ENCODE measurements around the gene FAM50A. TPM values are rescaled to one million over a fixed set of nuclear protein-coding genes. Genes with fewer than 3 reads are reported as not detected.
A peak's percentile ranks its signal among the peaks of the same experiment; 100 is the strongest.
"Not testable (repeated sequence)": the region's sequence is repeated elsewhere in the genome, so short reads cannot be mapped to it uniquely, and the experiment has no call there.

The FAM50A gene, protein sequence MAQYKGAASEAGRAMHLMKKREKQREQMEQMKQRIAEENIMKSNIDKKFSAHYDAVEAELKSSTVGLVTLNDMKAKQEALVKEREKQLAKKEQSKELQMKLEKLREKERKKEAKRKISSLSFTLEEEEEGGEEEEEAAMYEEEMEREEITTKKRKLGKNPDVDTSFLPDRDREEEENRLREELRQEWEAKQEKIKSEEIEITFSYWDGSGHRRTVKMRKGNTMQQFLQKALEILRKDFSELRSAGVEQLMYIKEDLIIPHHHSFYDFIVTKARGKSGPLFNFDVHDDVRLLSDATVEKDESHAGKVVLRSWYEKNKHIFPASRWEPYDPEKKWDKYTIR
- total RNA-seq: 10 to 100 TPM; 49.6 to 56.6 TPM

DNA sequence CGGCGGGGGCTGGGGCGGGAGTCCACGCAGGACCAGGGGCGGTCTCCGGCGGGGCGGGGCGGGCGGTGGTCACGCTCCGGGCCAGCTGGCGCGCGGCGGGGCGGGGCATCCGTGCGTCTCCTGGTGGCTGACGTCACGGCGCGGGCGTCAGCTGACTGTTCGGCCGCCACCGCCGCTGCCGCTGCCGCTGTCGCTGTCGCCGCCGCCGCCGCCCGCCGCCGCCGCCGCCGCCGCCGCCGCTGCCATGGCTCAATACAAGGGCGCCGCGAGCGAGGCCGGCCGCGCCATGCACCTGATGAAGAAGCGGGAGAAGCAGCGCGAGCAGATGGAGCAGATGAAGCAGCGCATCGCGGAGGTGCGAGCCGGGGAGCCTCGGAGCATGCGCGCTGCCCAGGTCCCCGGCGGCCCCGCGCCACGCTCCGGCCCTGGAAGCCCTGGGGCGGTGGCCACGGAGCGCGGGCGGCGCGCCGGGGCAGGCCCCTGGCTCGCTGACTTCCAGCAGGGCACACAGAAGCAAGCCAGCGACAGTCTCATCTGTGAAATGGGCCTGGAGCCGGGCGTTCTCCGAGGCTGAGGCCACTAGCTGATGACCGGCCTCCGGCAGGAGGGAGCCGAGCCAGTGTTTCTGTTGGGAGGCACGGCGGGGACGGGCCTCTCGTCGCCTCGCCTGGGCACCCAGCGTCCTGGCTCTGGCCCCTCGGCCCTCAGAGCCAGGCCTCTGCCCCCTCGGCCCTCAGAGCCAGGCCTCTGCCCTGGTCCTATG, at the start of gene FAM50A:
FAM50A (plus strand) TSS at position 150 of the 763 bp plus-strand sequence; CDS start at position 245, 95 bp downstream.
- H3K4me1 Mint-ChIP-seq (ENCODE audit: low read depth): no peaks in the 10 kb centered on the region
- peaks cover 0 to 6% of the 10 kb centered on the region in 2 donors for H3K36me3 Mint-ChIP-seq (ENCODE audit: insufficient read depth in 2 of 2)
- peak within 1 kb of the TSS; percentile 77 to 81 for H3K4me3 Mint-ChIP-seq
- no peak within 1 kb of the TSS for H3K27ac Mint-ChIP-seq
- DNase-seq (peak; percentile 79 to 84), ATAC-seq (replicated peaks in 1 of 2) (peak; percentile 91 to 95)
- H3K9me3 Mint-ChIP-seq: no peaks in the 10 kb centered on the region
- no peaks in the 10 kb centered on the region for H3K27me3 Mint-ChIP-seq (ENCODE audit: low read depth)

DNA sequence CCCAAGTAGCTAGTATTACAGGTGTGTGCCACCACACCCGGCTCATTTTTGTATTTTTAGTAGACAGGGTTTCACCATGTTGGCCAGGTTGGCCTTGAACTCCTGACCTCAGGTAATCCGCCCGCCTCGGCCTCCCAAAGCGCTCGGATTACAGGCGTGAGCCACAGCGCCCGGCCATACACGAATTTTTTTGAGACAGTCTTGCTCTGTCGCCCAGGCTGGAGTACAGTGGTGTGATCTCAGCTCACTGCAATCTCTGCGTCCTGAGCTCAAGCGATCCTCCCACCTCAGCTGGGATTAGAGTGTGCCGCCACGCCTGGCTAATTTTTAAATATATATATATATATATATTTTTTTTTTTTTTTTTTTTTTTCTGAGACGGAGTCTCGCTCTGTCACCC, 47.6 kb upstream of the FAM50A start:
- peaks cover 18 to 20% of the 10 kb centered on the region in 2 donors for H3K36me3 Mint-ChIP-seq (ENCODE audit: insufficient read depth in 2 of 2)
- ATAC-seq (replicated peaks in 1 of 2); H3K27ac Mint-ChIP-seq: not testable (repeated sequence)

DNA sequence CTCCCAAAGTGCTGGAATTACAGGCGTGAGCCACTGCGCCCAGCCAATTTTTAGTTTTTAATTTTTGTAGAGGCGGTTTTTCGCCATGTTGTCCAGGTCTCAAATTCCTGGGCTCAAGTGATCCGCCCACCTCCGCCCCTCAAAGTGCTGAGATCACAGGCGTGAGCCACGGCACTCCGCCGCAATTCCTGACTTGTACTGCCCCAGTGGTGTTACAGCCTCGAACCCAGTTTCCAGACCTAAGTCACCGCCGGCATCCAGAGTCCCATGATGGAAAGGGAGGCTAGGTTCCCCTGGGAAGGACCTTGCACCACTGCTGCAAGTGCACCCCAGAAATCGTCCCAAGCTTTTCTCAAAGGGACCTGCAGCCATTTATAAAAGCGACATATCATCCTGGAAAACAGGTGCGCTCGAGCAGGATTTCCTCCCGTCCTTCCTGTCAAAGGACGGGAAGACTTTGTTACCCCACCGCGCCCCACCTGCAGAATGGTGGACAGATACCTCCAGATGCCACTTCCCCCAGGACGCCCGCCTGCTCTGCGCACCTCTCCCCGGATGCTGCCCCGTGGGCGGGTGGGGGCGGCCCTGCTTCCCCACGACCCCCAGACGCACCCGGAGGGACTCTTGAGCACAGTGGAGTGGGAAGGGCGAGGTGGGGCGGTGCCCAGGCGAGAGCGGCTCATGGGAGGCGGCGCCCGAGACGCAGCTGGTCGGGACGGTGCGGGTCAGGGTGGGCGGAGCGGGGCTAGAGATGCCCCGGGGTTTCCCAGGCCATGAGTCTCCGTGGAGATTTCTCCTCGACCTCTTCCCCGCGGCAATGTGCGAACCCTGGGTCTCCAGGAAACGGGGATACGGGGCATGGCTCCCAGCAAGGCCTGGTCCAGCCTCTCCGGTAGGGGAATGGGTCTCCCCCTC, 46.7 kb upstream of the FAM50A start:
- Mint-ChIP-seq H3K9me3 (no peaks in the 10 kb centered on the region), H3K27ac (peak overlapping the region; percentile 99), H3K4me1 (ENCODE audit: low read depth) (peaks cover 10% of the 10 kb centered on the region), H3K4me3 (peak overlapping the region; percentile 91 to 96), H3K36me3 (ENCODE audit: insufficient read depth in 2 of 2) (peaks cover 18 to 20% of the 10 kb centered on the region in 2 donors), H3K27me3 (ENCODE audit: low read depth) (no peaks in the 10 kb centered on the region)
- ATAC-seq (replicated peaks in 1 of 2): peak; percentile 60 to 70
- DNase-seq: peak; percentile 75 to 78

More for the DNA sequence above, 47.6 kb upstream of the FAM50A start:
- H3K9me3 Mint-ChIP-seq; H3K4me1 Mint-ChIP-seq (ENCODE audit: low read depth); DNase-seq; H3K27me3 Mint-ChIP-seq (ENCODE audit: low read depth): not testable (repeated sequence)
- peak overlapping the region in 1 of 2 donors; percentile 91 for H3K4me3 Mint-ChIP-seq

DNA sequence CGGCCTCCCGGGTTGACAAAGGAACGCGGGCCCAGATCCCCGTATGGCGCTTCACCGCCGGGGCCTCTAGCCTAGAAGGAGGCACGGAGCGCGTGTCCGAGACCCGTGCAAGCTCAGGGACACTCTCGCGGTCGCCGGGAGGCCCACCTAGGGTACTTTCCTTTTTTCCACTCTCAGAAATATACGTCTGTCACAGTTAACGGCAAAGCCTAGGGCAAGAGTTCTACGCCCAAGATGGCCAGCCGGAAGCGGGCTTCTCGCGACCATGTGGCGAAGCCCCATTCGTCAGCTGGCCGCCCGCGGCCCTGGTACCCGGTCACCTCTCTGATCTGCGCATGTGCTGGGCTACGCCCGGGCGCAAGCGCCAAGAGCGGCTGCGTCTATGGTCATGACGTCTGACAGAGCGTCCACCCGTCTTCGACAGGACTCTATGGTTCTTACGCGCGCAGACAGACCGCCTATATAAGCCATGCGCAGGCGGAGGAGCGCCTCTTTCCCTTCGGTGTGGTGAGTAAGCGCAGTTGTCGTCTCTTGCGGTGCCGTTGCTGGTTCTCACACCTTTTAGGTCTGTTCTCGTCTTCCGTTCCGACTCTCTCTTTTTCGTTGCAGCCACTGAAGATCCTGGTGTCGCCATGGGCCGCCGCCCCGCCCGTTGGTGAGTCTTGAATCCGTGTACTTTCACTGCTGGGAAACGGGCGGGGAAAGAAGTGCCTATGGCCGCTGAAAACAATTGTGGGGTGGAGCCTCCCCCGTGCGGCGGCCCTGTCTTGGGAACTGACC, 45.9 kb upstream of the FAM50A start, which contains the start of gene RPL10:
RPL10 (plus strand) TSS at position 490 of the 780 bp plus-strand sequence; CDS start at position 633, 143 bp downstream.
- peak within 1 kb of the TSS; percentile 91 to 96 for H3K4me3 Mint-ChIP-seq
- H3K27me3 Mint-ChIP-seq (ENCODE audit: low read depth): no peaks in the 10 kb centered on the region
- H3K36me3 Mint-ChIP-seq (ENCODE audit: insufficient read depth in 2 of 2): peaks cover 18 to 20% of the 10 kb centered on the region in 2 donors
- H3K4me1 Mint-ChIP-seq (ENCODE audit: low read depth): peaks cover 10% of the 10 kb centered on the region
- ATAC-seq (replicated peaks in 1 of 2) (peak; percentile 77 to 83), DNase-seq (peak; percentile 92 to 94)
- peak within 1 kb of the TSS; percentile 99 for H3K27ac Mint-ChIP-seq
- no peaks in the 10 kb centered on the region for H3K9me3 Mint-ChIP-seq

DNA sequence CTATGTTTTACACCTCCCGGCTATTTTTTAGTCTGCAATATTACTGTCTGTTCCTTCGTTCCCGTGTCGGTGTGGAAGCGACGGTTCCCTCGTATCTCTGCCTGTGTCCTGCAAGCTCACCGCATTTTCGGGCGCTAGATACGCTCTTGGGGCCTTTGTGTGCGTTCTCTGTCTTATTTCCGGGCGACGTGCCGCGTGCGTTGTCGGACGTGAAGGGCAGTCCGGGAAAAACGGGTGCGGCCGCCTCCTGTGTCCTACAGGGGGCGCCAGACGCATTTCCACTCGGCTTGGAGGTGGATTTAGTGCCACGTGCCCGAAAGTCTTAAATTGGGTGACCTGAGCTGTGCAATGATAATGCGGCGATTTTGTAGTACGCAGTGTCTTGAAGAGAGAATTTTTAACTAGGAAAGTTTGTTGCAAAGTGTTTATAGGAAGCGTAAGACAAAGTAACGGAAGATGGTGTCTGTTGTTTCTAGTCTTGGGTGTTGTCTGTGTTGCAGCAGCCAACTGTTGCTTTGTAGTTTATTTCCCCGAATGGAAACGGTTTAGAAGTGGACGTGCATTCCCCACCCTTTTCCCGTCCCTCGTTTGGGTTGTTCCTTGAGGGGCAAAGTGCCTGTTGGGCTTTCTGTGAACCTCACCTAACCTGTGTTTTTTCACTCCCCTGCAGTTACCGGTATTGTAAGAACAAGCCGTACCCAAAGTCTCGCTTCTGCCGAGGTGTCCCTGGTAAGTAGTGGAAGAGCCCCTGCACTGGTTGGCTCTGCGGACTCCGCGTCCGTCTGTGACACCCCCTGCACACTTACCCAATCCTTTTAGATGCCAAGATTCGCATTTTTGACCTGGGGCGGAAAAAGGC, 45.0 kb upstream of the FAM50A start:
- Mint-ChIP-seq H3K9me3 (no peaks in the 10 kb centered on the region), H3K4me3 (peak overlapping the region; percentile 91 to 96), H3K27me3 (ENCODE audit: low read depth) (no peaks in the 10 kb centered on the region), H3K36me3 (ENCODE audit: insufficient read depth in 2 of 2) (peaks cover 18 to 20% of the 10 kb centered on the region in 2 donors), H3K27ac (peak overlapping the region; percentile 99), H3K4me1 (ENCODE audit: low read depth) (peaks cover 10% of the 10 kb centered on the region)
- DNase-seq (peak; percentile 76 to 80), ATAC-seq (replicated peaks in 1 of 2) (peak; percentile 7 to 9)

DNA sequence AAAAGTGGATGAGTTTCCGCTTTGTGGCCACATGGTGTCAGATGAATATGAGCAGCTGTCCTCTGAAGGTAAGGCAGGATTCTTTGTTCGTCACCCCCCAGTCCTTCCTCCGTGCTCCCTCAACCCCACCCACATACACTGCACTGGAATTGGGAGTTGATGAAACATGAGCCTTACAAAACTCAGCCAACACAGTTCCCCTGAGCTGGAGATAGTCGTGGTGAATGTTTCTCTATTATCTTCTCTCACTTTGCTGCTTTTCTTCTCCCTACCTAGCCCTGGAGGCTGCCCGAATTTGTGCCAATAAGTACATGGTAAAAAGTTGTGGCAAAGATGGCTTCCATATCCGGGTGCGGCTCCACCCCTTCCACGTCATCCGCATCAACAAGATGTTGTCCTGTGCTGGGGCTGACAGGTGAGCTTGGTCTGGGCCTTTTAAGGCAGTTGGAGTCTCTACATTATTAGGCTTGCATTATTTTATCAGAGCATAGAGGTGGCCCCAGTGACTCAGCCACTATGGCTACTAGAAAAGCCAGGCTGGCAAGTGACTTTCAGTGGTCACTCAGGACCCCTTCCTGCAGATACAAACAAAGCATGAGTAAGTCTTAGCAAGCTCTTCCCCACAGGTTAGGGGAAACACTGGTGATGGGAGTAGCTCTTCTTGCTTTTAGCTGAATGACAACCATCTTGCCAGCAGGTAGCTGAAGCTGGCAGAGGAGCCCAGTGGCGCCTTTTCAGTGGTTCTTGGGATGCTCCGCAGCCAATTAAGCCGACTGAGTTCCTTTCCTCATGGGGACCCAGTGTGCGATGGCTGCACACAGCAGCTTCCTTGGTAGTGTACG, 44.2 kb upstream of the FAM50A start:
- H3K4me3 Mint-ChIP-seq: peak overlapping the region; percentile 91 to 96
- DNase-seq: peak in 1 of 2 donors; percentile 33
- ATAC-seq (replicated peaks in 1 of 2): no peak
- no peaks in the 10 kb centered on the region for H3K27me3 Mint-ChIP-seq (ENCODE audit: low read depth)
- peaks cover 10% of the 10 kb centered on the region for H3K4me1 Mint-ChIP-seq (ENCODE audit: low read depth)
- peak overlapping the region; percentile 99 for H3K27ac Mint-ChIP-seq
- peaks cover 18 to 20% of the 10 kb centered on the region in 2 donors for H3K36me3 Mint-ChIP-seq (ENCODE audit: insufficient read depth in 2 of 2)
- no peaks in the 10 kb centered on the region for H3K9me3 Mint-ChIP-seq

DNA sequence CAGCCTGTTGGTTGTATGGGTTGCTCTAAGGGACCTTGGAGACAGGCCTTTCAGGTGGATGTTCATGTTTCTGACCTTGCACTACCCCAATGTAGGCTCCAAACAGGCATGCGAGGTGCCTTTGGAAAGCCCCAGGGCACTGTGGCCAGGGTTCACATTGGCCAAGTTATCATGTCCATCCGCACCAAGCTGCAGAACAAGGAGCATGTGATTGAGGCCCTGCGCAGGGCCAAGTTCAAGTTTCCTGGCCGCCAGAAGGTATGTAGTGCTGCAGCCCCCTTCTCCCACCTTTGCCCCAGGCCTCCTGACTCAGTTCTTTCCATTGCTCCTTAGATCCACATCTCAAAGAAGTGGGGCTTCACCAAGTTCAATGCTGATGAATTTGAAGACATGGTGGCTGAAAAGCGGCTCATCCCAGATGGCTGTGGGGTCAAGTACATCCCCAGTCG, 43.5 kb upstream of the FAM50A start:
- ATAC-seq (replicated peaks in 1 of 2); H3K9me3 Mint-ChIP-seq; DNase-seq; H3K27me3 Mint-ChIP-seq (ENCODE audit: low read depth); H3K4me1 Mint-ChIP-seq (ENCODE audit: low read depth): not testable (repeated sequence)
- H3K27ac Mint-ChIP-seq: peak overlapping the region; percentile 99
- H3K4me3 Mint-ChIP-seq: peak overlapping the region; percentile 91 to 96
- H3K36me3 Mint-ChIP-seq (ENCODE audit: insufficient read depth in 2 of 2): peaks cover 18 to 20% of the 10 kb centered on the region in 2 donors

DNA sequence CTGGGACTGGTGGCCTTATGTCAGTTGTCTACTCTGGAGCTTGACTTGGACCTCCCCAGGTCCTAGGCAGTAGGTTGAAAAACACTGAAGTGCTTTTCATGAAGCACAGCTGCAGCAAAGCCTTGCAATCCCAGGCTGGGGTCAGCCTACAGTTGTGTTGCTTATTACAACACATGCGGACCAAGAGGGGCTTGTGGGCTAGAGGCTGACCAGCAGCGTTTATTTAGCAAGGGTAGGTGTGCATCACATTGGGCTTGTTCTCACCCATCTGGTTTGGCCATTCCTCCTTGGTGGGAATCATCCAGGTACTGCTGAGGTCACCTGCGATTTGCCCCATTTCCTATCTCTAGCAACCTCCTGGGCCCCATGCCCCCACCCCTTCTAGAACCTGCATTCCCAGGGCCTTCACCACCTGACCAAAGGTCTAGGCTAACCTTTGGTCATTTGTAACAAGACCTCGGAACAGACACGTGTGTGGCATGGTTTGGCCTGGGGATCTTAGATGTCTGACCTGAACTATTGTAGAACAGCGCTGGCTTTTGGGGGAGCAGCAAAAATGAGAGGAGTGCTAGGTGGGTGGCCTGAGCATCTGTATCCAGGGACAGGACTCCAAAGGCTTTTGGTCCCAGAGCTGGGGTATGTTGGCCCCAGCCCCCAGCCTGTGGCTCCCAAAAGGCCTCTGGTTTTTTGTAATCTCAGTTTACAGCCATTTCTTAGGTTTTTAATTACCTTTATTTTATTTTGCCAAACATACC, 42.7 kb upstream of the FAM50A start:
- DNase-seq (peak; percentile 13 to 25), ATAC-seq (replicated peaks in 1 of 2) (no peak)
- Mint-ChIP-seq H3K36me3 (ENCODE audit: insufficient read depth in 2 of 2) (peaks cover 18 to 20% of the 10 kb centered on the region in 2 donors), H3K4me3 (peak overlapping the region; percentile 91 to 96), H3K4me1 (ENCODE audit: low read depth) (peaks cover 10% of the 10 kb centered on the region), H3K9me3 (no peaks in the 10 kb centered on the region), H3K27ac (peak overlapping the region; percentile 99), H3K27me3 (ENCODE audit: low read depth) (no peaks in the 10 kb centered on the region)

DNA sequence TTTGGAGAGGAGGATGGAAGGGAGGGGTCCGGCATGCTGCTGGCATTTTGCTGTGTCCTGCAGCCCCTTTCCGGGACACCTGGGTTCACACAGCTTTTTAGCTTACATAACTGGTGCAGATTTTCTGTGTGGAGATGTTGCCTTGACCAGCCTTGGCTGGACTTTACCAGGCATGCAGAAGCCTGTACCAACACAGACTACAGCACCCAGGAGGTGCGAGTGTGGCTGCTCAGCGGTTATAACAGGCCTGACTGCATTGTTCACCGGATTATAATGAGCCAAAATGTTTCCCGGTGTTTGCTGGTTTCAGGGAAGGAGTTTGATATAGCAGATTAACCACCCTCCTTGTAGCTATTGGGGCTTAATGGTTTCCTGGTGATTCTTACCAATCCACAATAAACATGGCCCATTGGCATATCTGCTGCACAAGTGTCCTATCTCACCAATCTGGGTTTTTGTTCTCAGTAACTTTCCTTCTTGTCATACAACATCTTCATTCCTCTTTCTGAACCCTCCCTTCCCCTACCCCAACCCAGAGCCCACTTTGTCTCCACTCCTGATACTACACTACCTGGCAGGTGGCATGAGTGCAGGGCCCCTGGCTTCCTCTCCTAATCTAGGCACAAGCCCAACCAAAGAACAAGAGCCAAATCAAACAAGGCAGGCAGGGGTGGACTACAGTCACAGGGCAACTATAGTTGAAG, 41.9 kb upstream of the FAM50A start:
- Mint-ChIP-seq H3K36me3 (ENCODE audit: insufficient read depth in 2 of 2) (peaks cover 18 to 20% of the 10 kb centered on the region in 2 donors), H3K9me3 (no peaks in the 10 kb centered on the region), H3K27me3 (ENCODE audit: low read depth) (no peaks in the 10 kb centered on the region), H3K4me1 (ENCODE audit: low read depth) (peaks cover 10% of the 10 kb centered on the region), H3K27ac (peak overlapping the region; percentile 2), H3K4me3 (no peak overlapping the region)
- ATAC-seq (replicated peaks in 1 of 2): peak in 1 of 2 donors; percentile 5
- DNase-seq: no peak

Data from activated T-cell treated with anti-CD3 and anti-CD28 coated beads, Interleukin-2, amount 50 U/mL, for 72 hours (primary cell).